ENCODE data around the gene CCDC80.

Gene CCDC80

DNA sequence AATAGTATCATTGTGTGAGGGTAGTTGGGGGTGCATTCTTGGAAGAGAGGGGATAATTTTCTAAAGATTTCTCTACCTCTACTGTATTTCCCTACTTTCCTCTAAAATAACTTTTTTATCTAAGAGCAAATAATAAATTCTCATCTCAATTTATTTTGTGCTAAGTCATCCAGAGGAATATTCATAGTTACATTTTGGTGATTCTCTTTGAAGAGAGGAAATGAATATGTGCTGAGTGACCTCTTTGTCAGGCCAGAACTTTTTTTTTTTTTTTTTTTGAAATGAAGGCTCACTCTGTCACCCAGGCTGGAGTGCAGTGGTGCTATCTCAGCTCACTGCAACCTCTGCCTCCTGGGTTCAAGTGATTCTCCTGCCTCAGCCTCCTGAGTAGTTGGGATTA lies 15.1 kb upstream of the CCDC80 start:
- DNase-seq, result no peak

DNA sequence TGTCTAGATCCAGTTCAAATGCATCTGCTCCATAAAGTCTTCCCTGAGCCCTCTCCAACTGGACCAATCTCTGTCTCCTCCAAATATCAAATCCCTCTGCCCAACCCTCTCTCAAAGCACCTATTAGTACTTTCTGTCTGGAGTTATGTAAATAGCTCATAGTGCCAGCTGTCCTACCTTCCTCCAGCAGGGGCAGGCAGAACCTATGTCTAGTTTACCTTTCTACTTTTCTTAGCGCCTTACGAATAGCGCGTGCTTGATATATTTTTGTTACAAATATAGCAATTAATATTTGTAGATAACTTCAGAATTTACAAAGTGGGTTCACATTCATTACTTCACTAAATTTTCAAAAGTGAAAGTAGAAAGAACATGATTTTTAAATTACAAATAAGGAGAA lies 14.0 kb upstream of the CCDC80 start:
- no peak for DNase-seq

DNA sequence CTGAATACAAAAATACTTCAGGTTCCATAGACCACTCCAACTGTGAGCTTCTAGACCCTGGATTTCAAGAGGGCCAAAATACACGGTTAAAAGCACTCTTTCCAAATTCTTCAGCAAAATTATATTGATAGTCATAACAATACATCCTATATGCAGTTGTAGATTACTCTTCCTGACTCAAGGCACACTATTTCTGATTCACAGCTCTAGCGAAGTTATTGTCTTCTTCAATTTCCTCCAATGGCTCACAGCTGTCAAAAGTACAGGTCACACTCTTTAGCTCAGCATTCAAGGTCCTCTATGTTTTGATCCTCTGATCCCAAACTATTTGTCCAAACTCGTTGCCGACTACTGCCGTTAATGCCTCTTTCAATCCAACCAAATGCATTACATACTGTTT lies 13.5 kb upstream of the CCDC80 start:
- DNase-seq, result no peak

DNA sequence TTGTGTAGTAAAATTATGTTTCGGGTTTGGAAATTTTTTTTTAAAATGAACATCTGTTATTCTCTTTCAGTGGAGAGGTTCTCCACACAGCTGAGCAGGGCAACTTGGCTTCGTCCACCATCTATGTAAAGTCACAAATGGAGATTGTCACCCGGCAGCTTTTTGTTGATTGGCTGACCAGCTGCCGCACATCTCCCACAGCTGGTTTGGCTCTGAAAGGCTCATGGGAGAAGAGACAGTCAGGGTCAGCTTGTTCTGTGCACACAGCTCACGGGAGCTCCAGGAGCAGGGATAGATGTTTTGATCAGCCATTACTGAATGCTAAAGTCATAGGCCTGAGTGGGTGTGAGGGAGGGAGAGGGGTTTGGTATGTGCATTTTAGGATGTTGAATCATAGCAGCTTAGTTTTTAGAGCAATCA lies 12.9 kb upstream of the CCDC80 start:
- DNase-seq, result no peak

DNA sequence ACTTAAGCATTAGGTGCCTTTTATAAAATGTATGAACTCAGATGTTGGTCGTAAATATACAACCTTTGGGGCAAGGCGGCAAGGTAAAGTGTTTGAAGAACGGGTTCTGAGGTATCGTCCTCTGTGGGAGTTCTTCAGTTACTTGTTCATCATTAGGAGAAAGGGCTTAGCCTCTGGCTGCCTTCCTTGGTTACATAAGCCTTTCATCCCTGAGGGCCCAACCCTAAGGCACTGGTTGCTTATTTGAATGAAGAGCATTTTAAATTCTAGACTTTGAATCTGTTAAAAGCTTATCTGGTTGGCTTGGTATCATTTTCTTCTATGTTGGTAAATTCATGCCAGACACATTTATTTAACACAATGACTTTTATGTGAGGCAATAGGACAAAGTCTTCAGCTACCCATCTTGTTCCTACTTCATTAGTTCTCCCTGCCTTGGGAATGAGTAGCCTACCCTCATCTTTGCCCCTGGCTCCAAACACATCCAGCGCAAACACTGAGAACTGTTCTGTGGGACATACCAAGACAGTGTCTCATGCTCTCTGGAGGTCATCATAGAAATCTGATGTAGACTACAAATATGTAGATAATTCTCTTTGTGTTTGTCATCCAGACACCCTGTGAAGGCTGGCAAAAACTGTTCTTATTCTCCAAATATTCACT lies 12.4 kb upstream of the CCDC80 start:
- DNase-seq, result no peak

DNA sequence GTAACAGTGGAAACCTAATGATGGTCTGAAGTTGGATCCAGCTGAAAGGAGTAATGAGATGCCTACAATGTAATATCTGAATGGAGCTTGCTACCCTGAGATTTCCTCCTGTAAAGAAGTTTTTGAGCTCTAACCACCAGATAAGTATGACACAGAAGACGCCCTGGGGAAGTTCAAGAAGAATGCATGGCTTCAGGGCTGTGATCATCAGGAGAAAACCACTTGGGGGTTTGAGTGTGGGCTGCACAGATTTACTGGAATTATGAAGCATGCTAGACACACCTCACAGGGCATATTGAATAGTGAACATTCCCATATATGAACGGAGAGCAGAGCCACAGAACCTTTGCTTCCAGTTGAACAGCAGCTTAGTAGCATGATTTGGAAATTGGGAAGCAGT lies 10.6 kb upstream of the CCDC80 start:
- DNase-seq, result no peak

DNA sequence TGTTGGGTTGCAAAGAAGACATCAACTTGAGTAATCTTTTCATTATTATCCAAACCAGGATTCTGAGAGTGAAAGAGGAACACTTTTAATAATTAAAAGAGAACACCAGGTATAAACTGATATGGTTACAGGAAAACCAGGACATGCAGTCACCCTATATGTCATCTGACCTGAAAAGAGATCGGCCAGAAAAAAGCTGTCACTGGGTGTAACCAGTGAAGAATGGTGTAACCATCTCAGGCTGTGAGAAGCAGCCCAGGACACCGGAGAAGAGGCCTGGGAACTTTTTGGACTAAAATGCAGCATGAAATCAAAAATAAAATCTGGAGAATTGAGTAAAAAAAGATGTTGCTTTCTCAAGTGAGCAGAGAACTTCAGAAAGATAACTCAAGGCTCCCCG lies 10.1 kb upstream of the CCDC80 start:
- no peak for DNase-seq

DNA sequence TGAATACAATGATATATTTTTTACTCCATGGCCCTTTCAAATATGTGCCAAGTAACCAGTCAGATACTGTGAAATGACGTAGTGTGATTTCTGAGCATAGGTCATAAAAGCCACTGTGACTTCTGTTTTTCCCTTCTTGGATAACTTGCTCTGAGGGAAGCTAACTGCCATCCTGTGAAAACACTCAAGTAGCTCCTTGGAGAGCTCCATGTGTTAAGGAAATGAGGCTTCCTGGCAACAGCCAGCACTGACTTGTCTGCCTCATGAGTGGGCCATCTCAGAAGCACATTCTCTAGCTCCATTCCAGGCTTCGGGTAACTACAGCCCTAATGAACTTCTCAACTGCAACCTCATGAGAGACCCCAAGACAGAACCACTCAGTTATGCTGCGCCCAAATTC lies 9.5 kb upstream of the CCDC80 start:
- no peak for DNase-seq

DNA sequence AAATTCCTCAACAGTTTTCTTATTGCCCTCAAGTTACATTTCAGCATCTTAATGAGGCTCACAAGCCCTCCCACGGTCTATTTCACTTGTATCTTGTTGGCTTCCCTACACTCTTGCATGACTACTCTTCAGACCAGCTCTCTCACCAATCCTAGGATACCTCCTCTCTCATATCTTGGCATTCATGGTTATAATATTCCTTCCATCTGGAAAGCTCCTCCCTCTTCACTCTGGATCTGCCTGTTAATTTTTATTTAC lies 8.5 kb upstream of the CCDC80 start:
- DNase-seq, result no peak

DNA sequence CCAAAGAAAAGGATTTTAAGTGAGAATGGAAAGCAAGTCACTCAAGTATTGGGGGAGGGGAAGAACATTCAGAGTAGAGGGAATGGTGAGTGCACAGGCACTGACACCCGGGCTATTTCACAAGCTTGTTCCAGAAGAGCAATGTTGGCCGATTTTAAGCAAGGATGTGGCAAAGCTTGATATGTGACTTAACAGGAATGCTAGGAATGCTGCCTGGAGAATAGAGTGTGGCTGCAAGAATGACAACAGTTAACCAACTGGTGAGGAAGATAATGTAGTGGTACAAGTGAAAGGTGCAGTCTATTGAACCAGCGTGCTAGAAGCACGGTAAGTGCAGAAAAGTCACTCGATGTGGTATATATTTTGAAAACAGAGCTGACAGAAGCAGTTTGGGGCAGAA lies 6.2 kb upstream of the CCDC80 start:
- DNase-seq, result no peak

DNA sequence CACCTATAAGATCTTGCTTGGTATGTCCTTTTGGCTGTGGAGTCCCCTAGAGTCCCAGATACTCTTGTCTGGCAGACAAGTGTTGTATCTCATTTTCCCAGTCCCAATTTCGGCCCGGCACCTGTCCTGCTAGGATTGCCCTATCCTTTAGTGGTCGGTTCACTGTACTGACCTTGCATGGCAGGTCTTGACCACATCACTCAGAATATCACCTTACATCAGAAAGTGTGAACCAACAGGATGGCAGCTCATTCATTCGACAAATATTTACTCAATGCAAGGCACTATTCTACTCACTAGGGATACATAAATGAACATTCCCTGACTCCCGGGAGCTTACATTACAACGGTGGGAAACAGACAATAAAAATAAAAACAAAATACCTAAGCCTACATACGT lies 5.7 kb upstream of the CCDC80 start:
- no peak for DNase-seq

DNA sequence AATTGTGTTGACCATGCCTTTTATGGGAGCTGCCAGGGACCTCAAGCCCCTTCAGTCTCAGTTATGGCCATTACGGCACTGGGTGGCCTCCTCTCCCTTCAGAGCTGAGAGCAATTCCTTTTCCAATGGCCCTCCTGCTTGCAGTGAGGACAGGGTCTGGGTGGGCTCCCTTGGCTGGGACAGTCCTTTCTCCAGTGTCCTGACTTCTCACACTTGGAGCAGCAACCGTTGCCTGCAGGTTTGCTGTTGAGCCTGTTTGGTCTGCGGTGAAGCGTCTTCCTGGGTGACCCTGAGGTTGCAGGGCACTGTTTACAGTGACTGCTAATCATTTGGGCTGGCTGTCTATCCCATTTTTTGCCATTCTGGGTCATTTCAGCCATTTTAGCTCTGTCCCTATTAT lies 3.5 kb upstream of the CCDC80 start:
- no peak for DNase-seq

DNA sequence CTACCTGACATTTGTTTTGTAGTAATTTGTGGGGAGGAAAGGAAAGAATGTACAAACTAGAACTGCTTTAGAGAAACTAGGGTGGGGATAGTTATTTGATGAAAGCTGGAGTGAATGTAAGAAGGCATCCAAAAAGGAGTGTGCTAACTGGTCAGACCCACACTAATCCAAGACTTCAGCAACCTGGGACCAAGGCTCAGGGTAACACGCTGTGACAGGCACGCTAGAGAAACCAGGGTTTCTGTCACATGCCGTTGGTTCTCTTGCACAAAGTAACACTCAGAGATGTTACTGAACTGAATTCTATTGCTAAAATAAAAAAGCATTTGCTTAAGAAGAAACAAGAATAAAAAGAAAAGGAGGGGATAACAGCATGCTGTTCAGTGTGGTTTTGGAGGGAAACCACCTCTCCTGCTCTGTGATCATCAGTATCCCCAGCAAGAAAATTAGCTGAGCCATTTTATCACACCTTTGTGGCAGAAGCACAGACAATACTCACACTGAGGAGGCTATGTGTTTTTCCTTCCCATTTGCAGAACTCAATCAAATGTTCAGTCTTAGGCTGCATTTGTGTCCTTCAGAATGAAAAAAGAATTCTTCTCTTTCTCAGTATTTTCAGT lies 2.8 kb upstream of the CCDC80 start:
- DNase-seq, result no peak

DNA sequence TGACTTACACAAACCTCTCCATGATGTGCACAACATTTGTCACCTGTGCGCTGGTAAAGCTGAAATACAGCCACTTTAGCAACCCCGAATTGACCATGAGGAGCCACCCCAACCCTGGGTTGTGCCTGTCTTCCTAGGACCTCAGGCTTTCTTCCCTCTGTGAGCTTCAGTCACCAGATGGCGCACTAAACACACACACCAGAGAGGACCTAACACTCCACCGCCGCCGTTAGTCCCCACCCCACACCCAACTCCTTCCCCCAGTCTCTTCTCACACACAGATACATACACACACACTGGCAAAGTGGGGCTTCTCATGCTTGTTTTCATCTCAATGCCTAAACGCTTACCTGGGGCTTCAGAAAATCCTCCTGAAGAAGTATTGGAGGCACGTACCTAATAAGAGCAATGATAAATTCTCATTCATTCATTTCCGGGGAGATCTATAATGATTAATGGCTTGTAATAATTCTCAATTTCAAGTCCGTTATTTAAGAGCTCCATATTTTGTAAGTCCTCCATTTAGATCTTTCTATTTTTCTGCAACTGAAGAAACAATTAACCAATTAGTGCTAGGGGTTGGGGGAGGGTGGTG lies 2.1 kb upstream of the CCDC80 start:
- DNase-seq, result peak; percentile 42 to 76

DNA sequence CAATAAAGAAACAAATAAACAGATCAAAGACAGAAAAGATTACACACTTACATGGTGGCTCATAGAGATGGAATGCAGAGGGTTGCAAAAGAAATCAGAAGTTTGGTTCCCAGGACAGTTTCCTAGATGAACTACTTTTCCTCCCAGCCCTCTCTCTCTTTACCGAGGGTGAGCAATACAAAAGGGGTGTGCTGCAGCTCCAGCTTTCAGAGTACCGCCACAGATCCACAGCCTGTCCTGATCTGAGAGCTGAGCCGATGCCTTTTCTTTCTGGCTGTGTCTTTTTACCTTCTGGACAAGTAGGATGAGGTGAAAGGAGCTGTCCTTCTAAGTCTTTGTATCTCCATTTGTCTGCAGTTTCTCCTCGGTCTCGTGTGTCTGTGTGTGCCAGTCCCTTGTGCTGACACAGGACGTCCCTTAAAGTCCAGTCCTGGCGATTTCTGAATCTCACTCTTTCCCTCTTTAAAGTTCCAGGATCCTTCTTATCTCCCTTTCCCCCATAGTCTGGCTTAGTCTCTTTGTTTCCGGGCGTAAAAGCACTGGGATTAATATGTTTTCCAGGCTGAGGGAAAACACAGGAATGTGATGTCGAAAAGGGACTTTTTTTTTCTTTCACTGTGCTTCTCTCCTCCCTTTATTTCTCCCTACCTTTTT lies 540 bp downstream of the CCDC80 start:
- DNase-seq, result no peak

DNA sequence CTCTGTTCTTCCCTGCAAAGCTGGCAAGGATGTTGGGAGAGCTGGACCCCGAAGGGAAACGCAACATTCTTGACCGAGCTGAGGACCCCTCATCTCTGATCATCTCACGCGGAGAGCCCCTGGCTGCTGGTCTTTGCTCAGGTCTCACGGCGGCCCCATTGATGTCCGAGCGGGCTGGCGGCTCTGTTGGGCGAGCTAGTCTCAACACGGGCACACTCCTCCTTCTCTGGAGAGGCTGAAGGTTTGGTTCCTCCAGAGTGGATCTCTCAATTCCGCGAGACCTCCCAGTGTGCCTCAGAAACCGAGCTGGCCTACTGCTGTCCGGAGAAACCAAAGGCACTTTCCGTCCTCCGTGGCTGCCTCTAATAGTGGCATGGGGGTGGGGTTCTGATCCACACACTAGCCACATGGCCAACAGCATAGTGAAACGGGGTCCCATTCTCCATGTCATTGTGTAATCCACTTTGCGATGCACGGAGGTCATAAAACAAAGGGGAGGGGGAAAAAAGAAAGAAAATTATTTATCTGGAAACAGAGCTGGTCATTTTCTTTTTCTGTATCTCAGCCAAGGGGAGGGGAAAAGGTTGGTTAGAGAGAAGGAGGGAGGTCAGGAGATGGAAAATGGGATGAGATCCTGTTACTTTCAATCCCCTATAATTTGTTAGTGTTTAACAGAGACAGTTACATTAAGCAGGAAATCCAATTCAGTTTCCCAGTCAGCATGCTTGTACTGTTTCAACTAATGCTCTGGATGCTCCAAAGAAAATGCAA lies 1.3 kb downstream of the CCDC80 start:
- no peak for DNase-seq

DNA sequence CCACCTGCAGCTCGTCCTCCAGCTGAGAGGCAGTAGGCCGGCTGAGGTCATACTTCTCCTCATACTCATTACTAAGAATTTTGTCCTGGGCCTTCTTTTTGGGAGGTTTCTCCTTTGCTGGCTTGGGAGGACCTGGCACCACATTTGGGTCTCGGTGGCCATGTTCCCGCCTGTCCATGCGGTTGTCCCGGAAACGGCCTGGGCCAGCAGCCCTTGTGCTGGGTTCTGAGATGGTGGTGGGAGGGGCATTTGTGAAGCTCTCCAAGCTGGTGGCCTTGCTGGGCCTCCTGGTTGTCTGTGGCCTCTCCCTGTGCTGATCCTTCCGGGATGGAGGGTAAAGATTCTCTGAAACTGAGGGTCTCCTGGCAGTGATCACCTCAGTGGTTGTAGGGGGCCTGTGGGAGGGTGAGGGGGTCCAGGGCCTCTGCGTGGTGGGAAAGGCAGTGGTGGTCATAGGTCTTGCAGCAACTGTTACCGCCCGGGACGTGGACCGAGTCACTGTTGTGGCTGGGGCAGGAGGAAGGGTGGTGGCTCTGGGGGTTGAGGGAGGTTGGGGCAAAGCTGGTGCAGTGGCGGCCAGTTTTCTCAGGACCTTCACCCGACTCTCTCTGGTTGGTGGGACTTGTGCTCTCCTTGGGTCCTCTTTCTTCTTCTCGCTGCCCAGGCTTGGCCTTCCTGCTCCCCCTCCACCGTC lies 2.5 kb downstream of the CCDC80 start:
- DNase-seq, result no peak

DNA sequence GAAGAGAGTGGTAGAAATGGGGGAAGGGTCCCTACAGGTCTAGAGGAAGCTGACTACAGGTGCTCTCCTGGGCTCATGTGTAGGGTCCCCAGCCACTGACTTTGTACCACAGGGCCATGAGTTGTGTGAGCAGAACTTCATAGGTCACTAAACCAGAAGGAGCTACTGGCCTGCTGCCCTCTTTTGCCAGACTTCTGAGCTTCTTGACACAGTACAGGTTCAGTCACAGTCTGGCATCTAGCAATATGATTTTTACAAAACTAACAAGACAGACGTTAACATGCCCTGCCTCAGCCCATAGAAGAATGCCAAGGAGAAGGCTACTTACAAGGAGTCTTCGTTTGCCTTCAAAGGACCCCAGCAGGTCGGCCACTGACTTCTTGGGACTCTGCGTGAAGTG lies 3.2 kb downstream of the CCDC80 start:
- DNase-seq, result no peak

DNA sequence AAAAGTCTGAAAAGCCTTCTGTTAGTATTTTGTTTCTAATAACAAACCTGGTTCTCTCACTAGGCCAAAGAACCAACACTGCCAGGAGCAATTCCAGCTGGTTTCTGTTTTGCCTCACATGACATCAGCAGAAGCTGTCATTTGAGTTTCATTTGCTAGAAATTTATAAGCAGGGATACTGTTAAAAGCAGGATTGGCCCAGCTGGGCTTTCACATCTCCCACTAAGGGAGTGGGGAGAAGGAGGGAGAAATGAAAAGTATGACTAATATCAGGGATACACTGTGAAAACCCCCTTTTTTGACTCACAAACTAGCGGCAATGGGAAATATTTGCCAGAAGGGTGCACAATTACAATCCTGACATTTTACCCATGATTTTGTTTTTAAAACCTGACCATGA lies 5.3 kb downstream of the CCDC80 start:
- DNase-seq, result no peak

DNA sequence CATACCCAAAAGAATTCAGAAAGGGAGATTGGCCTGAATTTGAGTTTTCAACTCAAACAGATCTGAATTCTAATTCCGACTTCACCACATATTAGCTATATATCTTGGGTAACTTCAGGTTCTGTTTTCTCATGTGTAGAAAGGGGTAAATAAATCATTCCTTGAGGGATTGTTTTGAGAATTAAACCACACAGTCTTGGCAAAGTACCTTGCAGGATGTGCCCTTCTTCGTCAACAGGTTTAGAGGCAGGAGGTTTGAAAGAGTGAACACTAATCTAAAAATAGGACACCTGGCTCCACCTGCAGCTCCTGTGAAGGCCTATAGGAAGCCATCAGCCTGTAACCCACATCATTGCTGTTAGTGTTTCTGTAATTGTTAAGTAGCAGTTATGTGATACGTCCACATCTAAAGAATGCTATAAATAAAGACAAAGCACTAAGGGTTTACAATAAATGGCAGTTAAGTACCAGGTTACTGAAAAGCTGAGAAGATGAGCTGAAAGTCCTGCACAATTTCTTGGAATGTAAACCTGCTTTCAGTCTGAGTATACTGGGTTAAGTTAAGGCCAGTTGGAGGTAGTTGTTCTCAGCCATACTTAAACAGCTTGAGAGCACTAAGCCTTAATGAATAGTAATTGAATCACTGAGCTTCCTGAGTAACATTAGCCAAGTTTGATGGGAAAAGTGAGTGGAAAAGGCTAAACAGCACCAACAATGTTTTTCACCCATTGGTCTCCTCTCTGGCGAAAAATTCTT lies 6.0 kb downstream of the CCDC80 start:
- DNase-seq, result no peak

DNA sequence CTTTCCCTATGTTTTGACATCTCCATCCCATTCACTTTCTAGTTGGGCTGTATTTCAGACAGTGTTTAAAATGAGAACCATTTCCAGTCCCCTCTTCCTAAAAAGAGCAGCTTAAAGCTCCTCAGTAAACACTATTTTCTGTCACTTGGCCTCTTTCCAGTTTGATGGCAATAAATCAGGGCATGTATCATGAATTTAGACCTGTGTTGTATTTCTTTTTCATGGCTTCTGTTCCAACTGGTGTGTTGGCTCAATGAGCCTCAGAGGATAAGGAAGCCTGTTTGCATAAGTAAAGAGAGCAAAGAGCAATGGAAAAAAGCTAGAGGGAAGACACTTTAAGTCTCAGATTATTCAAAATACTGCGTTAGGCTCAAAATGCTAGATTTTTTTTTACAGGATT lies 7.2 kb downstream of the CCDC80 start:
- peak; percentile 3 to 16 for DNase-seq

DNA sequence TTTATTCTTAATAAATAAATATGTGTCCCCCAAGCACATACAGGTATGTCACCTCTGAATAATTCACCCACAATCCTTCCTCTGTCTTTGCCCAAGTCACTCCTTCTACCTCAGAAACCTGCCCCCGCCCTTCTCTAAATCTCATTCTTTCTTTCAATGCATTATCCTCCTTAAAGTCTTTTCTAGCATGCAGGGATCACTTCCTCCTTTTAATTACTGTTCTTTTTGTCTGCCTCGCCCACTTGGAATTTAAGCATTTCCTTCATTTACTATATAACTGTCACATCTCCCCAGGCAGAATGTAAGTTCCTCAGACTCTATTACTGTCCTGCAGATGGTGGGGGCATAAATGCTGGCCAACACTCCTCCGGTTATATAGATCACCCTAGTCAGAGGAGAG lies 7.8 kb downstream of the CCDC80 start:
- no peak for DNase-seq

Data from NCI-H526 (cell line).